ENCODE results near the gene NOP16.

DNA sequence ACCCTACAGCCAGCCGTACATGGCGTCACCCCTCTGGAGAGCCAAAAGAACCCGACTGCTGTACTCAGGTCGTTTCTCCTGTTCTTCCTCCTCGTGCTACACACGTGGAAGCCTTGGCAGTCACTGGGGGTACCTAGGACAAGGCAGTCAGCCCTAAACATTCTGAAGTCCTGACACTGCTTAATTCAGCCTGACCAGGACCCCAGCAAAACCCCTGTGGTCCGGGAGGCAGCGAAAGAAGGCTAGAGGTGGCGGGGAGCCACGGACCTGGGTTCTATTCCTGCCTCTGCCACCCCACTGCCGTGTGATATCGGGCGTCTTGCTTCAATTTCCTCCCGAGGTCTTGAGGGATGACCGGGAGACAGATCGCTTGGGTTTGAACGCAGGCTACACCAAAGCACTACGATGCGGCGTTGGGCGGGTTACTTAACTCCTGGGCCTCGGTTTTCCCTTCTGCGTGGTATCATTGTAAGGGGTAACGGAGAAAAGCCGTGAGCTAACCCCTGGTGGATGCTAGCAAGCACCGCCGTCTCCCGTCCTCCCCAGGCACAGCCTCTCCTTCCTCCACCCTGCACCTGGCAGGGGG, 23.5 kb downstream of the NOP16 start:
- TF ChIP-seq, protein P1, sequence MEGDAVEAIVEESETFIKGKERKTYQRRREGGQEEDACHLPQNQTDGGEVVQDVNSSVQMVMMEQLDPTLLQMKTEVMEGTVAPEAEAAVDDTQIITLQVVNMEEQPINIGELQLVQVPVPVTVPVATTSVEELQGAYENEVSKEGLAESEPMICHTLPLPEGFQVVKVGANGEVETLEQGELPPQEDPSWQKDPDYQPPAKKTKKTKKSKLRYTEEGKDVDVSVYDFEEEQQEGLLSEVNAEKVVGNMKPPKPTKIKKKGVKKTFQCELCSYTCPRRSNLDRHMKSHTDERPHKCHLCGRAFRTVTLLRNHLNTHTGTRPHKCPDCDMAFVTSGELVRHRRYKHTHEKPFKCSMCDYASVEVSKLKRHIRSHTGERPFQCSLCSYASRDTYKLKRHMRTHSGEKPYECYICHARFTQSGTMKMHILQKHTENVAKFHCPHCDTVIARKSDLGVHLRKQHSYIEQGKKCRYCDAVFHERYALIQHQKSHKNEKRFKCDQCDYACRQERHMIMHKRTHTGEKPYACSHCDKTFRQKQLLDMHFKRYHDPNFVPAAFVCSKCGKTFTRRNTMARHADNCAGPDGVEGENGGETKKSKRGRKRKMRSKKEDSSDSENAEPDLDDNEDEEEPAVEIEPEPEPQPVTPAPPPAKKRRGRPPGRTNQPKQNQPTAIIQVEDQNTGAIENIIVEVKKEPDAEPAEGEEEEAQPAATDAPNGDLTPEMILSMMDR (conservative IDR thresholded peaks at IDR 0.05): no peak
- TF ChIP-seq ZFX (IDR thresholded peaks at IDR 0.05): no peak
